Smooth muscle cell (in vitro differentiated cells): ENCODE measurements around the gene ARPC4. TPM values are rescaled to one million over a fixed set of nuclear protein-coding genes. Genes with fewer than 3 reads are reported as not detected.

Experiments
- DNase-seq: peaks from one replicate; lab custom pipeline; 2025; ENCODE audit not compliant: unreplicated experiment; lab: John Stamatoyannopoulos, UW
- H2AFZ ChIP-seq: fragments of 200-600 bp; sonication (generic); 2 replicates; pipeline ENCODE4 v1.6.0; 2016; ENCODE audit warnings: antibody characterized with exemption, low read depth, mild to moderate bottlenecking
- H3F3A ChIP-seq: fragments of 200-600 bp; sonication (generic); 2 replicates; pipeline ENCODE4 v1.6.0; 2017; ENCODE audit warnings: antibody characterized with exemption, low read depth
- H3K27ac ChIP-seq: fragments of 200-600 bp; sonication (generic); 2 replicates; pipeline ENCODE4 v1.5.1; 2016; ENCODE audit warnings: low read depth, mild to moderate bottlenecking
- H3K27me3 ChIP-seq: fragments of 200-600 bp; sonication (generic); 2 replicates; pipeline ENCODE4 v1.6.1; 2016; ENCODE audit warnings: low read depth, mild to moderate bottlenecking
- H3K36me3 ChIP-seq: fragments of 200-600 bp; sonication (generic); 2 replicates; pipeline ENCODE4 v1.5.1; 2016; ENCODE audit warnings: low read depth
- H3K4me1 ChIP-seq: fragments of 200-600 bp; sonication (generic); 2 replicates; pipeline ENCODE4 v1.5.1; 2016; ENCODE audit warnings: low read depth
- H3K4me2 ChIP-seq: fragments of 200-600 bp; sonication (generic); 2 replicates; pipeline ENCODE4 v1.6.0; 2016; ENCODE audit warnings: mild to moderate bottlenecking
- H3K4me3 ChIP-seq: fragments of 200-600 bp; sonication (generic); 2 replicates; pipeline ENCODE4 v1.5.1; 2016; ENCODE audit warnings: mild to moderate bottlenecking
- H3K79me2 ChIP-seq: fragments of 200-600 bp; sonication (generic); 2 replicates; pipeline ENCODE4 v1.6.0; 2016; ENCODE audit warnings: low read depth, mild to moderate bottlenecking
- H3K9ac ChIP-seq: fragments of 200-600 bp; sonication (generic); 2 replicates; pipeline ENCODE4 v1.6.0; 2016; ENCODE audit warnings: low read depth
- H3K9me3 ChIP-seq: fragments of 200-600 bp; sonication (generic); replicated peaks from 2 replicates; pipeline ENCODE4 v1.5.1; 2016; ENCODE audit warnings: low read depth
- H4K20me1 ChIP-seq: fragments of 200-600 bp; sonication (generic); 2 replicates; pipeline ENCODE4 v1.6.0; 2016; ENCODE audit warnings: low read depth
- WGBS: methylation state at CpG from one replicate; pipeline ENCODE4 v1.1.7; 2016; ENCODE audit warnings: low lambda C conversion rate; 5-methylcytosine and 5-hydroxymethylcytosine counted together
- polyA plus RNA-seq: library from polyadenylated mRNA; unstranded; fragments of >200 nt; fragmentation: Nextera tagmentation; extraction: Ambion mirVana; gene quantifications from 2 replicates; pipeline ENCODE4 v1.2.1, GENCODE V29; 2016
- total RNA-seq: library from RNA; depleted of rRNA; stranded (reverse); fragments of >200 nt; gene quantifications from 2 replicates; pipeline ENCODE4 v1.2.3, GENCODE V29; 2014
- TF ChIP-seq, protein P1 (sequence below): fragments of 200-600 bp; sonication (generic); IDR thresholded peaks from 2 replicates; pipeline ENCODE4 v1.5.1; 2017; ENCODE audit warnings: borderline replicate concordance, mild to moderate bottlenecking, antibody characterized with exemption; ENCODE audit not compliant: insufficient read depth, poor library complexity, severe bottlenecking

Gene ARPC4
- total and polyA plus RNA-seq, 2 experiments from 2014 or later = 93.9 to 130 TPM

DNA sequence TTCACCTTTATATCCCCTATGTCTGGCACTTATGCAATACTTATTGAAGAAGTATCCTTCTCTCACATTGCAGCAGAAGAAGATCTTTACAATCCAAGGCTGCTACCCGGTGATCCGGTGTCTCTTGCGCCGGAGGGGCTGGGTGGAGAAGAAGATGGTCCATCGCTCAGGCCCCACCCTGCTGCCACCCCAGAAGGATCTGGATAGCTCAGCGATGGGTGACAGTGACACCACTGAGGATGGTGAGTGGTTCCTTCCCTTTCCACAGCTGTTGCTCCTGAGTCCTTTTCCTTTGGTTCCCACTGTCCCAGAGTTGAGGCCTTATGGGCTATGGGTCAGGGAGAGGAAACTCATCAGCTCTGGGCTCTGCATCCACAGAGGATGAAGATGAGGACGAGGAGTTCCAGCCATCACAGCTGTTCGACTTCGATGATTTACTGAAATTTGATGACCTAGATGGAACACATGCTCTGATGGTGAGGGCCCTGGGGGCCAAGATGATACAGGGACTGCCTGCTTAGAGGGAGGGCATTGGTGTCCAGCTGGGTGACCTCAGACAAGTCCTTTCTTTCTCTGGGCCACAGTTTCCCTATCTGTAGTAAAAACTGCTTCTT lies 20.1 kb downstream of the ARPC4 start:
- H3K27me3 ChIP-seq = no peaks in the 10 kb centered on the region
- 98% methylated on average over 9 of the region's 9 CpGs for WGBS
- no peak for DNase-seq
- TF ChIP-seq, protein P1, sequence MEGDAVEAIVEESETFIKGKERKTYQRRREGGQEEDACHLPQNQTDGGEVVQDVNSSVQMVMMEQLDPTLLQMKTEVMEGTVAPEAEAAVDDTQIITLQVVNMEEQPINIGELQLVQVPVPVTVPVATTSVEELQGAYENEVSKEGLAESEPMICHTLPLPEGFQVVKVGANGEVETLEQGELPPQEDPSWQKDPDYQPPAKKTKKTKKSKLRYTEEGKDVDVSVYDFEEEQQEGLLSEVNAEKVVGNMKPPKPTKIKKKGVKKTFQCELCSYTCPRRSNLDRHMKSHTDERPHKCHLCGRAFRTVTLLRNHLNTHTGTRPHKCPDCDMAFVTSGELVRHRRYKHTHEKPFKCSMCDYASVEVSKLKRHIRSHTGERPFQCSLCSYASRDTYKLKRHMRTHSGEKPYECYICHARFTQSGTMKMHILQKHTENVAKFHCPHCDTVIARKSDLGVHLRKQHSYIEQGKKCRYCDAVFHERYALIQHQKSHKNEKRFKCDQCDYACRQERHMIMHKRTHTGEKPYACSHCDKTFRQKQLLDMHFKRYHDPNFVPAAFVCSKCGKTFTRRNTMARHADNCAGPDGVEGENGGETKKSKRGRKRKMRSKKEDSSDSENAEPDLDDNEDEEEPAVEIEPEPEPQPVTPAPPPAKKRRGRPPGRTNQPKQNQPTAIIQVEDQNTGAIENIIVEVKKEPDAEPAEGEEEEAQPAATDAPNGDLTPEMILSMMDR = no peak
- no peaks in the 10 kb centered on the region for H4K20me1 ChIP-seq
- H3K4me3 ChIP-seq = no peak overlapping the region
- H3K9ac ChIP-seq = no peak overlapping the region
- H3F3A ChIP-seq = peaks cover 13% of the 10 kb centered on the region
- H2AFZ ChIP-seq = no peak overlapping the region
- no peak overlapping the region for H3K4me2 ChIP-seq
- H3K79me2 ChIP-seq = no peaks in the 10 kb centered on the region
- H3K9me3 ChIP-seq = no peaks in the 10 kb centered on the region
- no peak overlapping the region for H3K27ac ChIP-seq
- no peaks in the 10 kb centered on the region for H3K36me3 ChIP-seq
- H3K4me1 ChIP-seq = peaks cover 13% of the 10 kb centered on the region

DNA sequence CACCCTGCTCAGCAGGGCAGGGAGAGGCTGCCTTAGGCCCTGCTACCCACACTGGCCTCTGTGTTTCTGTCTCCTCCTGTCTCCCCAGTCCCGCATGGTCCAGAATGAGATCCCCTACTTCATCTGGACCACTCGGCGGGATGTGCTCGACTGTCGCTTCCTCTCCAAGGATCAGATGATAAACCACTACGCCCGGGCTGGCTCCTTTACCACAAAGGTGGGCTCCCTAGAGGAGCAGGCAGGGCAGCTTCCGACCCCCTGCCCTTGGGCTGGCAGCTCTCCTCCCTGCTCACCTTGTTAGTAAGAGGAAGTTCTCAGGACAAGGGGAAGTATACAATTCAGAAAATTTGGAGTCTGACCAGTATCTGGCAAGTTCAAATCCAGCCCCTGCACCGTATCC lies 23.1 kb downstream of the ARPC4 start:
- Histone ChIP-seq H3K4me3 (no peak overlapping the region), H3F3A (no peaks in the 10 kb centered on the region), H3K4me2 (no peak overlapping the region), H3K9me3 (no peaks in the 10 kb centered on the region), H3K27me3 (no peaks in the 10 kb centered on the region), H4K20me1 (no peaks in the 10 kb centered on the region), H3K36me3 (no peaks in the 10 kb centered on the region), H3K4me1 (peaks cover under 1% of the 10 kb centered on the region), H3K9ac (no peak overlapping the region), H3K27ac (no peak overlapping the region), H3K79me2 (no peaks in the 10 kb centered on the region), H2AFZ (no peak overlapping the region)
- TF ChIP-seq, protein P1 = no peak
- 96% methylated on average over 9 of the region's 9 CpGs for WGBS
- DNase-seq = no peak

DNA sequence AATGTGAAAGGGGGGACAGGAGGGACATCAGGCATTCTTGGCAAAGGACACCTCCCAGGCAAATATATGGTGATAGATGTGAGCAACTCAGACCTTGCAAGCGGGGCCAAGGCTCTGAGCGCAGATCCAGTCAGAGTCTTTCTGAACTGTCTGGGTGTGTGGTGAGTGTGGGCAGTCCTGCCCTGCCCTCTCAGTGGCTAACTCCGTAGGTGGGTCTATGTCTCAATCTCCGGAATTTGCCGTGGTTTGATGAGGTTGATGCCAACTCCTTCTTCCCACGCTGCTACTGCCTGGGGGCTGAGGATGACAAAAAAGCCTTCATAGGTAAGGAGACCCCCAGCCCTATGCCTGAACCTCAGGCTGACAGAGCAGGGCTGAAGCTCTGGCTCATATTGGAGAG lies 24.6 kb downstream of the ARPC4 start:
- Histone ChIP-seq H4K20me1 (no peaks in the 10 kb centered on the region), H3K4me3 (no peak overlapping the region), H3K27me3 (no peaks in the 10 kb centered on the region), H3K79me2 (no peaks in the 10 kb centered on the region), H3K9me3 (no peaks in the 10 kb centered on the region), H3K36me3 (no peaks in the 10 kb centered on the region), H3F3A (no peaks in the 10 kb centered on the region), H3K4me1 (no peaks in the 10 kb centered on the region), H2AFZ (no peak overlapping the region), H3K4me2 (no peak overlapping the region), H3K27ac (no peak overlapping the region), H3K9ac (no peak overlapping the region)
- TF ChIP-seq, protein P1 = no peak
- DNase-seq = no peak
- 83% methylated on average over 6 of the region's 6 CpGs for WGBS
